GM18499 (cell line): ENCODE data around the gene P4HB.

Experiments
- ATAC-seq: cut with Tn5 transposase; IDR thresholded peaks from one replicate; pipeline ENCODE4 v1.9.1; 2021; ENCODE audit warnings: moderate number of reproducible peaks; ENCODE audit not compliant: insufficient read depth, unreplicated experiment

The P4HB gene

DNA sequence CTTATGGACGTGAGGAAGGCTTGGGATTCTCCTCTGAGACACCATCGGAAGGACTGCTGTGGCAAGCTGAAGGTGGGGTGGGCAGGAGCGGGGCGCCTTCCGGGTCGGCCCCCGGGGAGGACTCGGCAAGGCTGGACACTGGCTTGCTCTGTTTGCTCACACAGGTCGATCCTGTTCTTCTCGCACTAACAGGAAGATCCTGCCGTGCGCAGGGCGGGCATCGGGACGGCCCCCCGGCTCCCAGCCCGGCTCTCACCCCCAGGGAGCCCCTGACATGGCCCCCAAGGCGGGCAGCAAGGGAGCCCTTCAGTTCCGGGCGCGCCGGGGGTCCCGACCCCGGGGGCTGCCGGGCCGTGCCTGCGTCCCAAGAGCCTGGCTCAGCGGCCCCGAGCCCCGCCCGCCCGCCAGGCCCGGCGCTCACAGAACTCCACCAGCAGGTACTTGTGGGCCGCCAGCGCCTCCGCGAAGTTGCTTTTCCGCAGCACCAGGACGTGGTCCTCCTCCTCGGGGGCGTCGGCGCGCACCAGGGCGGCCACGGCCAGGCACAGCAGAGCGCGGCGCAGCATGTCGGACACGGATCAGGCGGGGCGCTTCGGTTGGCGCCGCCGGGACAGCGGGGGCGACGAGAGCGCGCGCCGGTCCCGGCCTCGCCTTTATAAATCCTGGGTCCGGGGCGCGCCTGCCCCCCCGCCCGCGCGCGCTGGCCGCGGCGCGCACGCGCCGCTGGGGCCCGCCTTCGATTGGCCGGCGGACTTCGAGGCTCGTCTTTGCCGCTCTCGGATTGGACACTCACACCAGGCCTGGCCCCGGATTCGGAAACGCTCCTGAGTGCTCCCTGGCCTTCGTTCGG is at the start of gene P4HB:
P4HB (minus strand) TSS at position 630 of the 850 bp plus-strand sequence; CDS start at position 566, 64 bp downstream.
- ATAC-seq = no peak

DNA sequence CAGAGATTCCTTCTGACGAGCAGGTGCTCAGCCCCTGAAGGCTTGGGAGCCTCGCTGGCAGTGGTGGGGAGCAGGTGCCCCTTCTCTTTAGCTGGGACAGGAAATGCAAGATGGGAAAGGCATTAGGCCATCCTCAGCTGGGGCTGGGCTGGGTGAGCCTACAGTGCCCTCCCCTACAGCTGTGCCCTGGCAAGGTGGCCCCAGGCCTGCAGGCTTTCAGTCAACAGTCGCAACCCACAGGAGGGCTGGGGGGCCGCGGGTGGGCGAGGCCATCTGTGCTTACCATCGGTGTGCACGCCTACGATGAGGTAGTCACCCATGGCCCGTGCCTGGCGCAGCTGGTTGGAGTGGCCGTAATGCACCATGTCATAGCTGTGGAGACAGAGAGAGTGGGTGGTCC is 48.9 kb upstream of the P4HB start:
- ATAC-seq = no peak

- no peak for ATAC-seq
These were observed 48.5 kb upstream of the P4HB start for GRCh38 chr17:81908793-81909192.

GRCh38 chr17:81907219-81908145 is 47.1 kb upstream of the P4HB start:
- ATAC-seq = no peak

DNA sequence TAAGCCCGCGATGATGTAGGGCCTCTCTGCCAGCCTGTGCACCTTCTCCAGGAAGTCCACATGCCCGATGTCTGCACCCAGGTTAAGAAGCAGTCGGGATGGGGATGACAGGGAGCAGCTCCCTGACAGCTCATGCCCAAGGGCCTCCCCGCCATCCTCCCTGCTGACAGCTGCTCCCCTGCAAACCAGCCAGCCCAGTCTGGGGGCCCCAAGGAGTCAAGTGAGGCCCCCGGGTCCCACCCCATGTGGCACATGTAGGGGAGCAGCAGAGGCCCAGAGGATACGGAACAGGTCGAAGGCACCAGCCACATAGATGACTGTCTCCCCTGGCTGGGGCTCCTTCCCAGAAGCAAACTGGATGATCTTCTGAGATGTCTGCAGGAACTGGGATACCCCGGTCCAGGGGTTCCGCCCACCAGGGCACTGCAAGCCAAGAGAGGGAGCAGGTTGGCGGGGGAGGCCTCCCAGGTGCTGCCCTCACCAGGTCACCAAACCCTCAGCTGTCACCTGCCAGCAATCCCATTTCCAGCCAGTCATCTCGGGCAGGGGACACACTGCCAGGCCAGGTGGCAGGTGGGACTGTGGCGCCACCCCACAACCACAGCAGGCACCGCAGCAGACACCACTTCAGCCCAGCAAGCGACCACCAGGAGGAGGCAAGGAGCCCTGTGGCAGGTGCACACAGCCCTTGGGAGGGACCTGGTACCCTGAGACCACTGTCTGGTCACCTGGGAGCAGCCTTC is 46.3 kb upstream of the P4HB start:
- ATAC-seq = no peak

GRCh38 chr17:81905993-81906392 is 45.7 kb upstream of the P4HB start:
- no peak for ATAC-seq

GRCh38 chr17:81905424-81905875 is 45.1 kb upstream of the P4HB start:
- no peak for ATAC-seq

DNA sequence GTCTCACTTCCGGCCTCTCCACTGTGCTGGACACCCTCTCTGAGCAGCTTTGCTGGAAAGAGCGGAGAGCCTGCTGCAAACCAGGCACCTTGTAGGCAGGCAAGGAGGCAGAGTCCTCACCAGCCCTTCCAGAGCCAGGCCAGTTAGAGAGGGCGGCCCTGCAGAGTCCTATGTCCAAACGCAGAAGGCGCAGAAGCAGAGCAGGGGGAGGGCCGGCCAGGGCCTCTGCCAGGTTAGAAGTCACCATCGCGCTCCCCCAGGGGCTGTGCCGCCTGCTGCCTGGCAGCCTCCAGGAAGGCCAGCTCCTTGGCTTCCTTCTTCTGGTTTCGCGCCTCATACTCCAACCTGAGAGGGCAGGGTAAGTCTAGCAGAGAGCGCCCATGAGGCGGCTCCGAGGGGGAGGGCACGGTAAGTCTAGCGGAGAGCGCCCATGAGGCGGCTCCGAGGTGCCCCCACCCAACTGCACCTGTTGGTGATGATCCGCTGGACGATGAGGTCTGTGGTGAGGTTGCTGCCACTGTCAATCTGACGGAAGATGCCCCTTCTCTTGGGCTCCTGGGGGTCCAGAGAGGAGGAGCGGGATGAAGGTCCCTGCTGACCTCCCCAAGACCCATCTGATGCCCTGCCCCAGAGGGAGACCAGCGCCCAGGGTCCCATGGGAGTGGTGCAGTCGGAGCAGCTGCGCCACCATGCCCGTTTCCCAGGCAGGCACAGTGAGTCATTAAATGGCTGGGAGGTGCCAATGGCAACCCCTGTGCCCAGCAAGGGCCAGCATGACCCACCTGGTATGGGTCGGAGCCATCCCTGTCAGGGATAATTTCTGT is 44.5 kb upstream of the P4HB start:
- no peak for ATAC-seq

- ATAC-seq = no peak
These were observed 43.7 kb upstream of the P4HB start for GRCh38 chr17:81903896-81904599.

- ATAC-seq = no peak
These were observed 43.1 kb upstream of the P4HB start for GRCh38 chr17:81903415-81903831.

DNA sequence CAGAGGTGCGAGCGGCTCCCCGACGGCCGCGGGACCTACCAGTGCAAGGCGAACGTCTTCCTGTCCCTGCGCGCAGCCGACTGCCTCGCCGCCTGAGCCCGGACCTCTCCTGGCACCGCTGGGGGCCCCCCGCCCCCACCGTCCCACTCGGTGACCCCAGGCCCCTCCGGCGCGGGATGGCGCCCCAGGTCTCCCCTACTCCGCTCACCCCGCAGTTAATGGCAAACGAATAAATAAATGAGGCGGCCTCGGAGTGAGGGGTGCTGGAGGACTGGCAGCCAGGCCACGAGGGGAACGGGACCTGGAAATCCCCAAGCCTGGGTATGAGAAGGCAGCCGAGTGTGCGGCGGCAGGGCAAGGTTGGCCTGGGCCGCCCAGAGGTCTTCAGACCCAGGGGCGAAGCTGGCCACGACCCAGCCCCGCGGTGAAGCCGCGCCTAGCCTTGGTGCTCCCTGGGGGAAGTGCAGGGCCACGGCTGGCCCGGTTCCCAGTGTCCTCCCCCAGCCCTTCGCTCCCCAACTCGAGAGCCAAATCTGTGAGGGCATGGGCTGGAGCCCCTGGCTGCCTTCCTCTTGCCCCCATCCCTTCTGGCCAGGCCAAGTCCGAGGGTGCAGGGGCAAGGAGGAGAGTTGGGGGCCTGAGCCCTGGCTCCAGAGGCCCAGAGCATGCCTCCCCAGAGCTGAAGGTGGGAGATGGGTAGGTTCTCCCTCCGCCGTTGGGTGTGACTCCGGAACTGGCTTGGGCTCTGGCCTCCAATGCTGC is 42.5 kb upstream of the P4HB start:
- no peak for ATAC-seq

DNA sequence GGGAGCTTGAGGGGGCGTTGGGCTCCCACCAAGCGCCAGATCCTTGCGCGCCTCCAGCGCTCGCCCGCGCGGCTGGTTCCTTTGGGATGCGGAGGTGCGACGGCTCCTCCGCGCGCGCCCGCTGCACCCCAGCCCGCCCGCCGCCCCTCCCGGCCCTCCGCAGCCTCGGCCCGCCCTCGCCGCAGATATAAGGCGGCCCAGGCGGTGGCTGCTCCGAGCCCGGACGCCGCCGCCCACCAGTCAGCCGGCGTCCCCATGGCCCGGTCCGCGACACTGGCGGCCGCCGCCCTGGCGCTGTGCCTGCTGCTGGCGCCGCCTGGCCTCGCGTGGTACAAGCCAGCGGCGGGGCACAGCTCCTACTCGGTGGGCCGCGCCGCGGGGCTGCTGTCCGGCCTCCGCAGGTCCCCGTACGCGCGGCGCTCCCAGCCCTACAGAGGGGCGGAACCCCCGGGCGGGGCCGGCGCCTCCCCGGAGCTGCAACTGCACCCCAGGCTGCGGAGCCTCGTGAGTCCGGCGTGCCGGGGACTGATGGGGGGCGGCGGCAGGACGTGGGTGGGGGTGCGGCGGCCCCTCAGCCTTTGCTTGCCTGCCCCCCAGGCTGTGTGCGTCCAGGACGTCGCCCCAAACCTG is 41.8 kb upstream of the P4HB start, which contains the start of gene NPB:
NPB (plus strand) TSS at position 216 of the 630 bp plus-strand sequence; CDS start at position 256, 40 bp downstream.
- no peak for ATAC-seq

GRCh38 chr17:81901167-81902022 is 41.1 kb upstream of the P4HB start:
- ATAC-seq = no peak

- ATAC-seq = no peak
These were observed 40.0 kb upstream of the P4HB start for GRCh38 chr17:81900181-81900820.

DNA sequence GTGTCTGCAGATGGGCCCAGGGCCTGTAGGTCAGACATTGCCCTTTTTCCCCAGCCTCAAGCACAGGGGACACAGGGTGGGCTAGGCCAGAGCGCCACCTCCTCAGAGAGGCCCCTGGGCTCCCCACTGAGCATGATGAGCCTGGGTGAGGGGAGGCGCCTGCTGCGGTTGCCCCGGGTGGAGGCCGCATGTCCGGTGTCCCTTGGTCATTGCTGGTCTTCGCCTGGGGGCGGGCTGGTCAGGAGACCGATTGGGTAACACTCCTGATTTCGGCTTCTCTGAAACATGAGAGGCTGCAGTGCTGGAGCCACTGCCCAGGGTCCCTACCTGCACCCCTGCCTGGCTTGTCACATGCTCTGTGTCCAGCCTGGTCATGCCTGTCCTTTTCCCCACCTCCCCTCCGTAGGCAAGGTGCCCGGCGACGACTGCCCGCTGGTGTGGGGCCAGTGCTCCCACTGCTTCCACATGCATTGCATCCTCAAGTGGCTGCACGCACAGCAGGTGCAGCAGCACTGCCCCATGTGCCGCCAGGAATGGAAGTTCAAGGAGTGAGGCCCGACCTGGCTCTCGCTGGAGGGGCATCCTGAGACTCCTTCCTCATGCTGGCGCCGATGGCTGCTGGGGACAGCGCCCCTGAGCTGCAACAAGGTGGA is 39.3 kb upstream of the P4HB start:
- no peak for ATAC-seq

DNA sequence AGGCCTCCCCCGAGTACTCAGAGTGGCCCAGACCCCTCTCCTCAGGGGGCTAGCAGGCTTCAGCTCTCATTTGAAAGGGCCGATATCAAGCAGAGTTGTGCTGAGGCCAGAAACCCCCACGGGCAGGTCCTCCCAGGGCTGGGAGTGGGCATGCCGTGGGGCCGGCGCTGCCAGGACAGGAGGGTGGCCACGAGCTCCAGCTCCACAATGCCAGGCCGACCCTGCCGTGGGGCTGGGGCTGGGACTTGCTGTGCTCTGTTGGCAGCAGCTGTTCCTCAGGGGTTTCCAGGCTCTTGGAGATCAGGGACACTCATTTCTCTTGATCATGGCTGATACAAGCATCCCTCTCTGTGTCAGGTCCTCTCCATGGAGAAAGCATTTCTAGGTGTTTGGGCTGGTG is 38.5 kb upstream of the P4HB start:
- ATAC-seq = no peak
